Natural killer cell (primary cell): Measurements from ENCODE around the gene GLIS1. TPM values are rescaled to one million over a fixed set of nuclear protein-coding genes. Genes with fewer than 3 reads are reported as not detected.

ENCODE experiments used
- ATAC-seq, 3 donors: fragments of 150-1000 bp in 2 of 3; fragments of 200-7000 bp in 1 of 3; cut with Tn5 transposase; 1 replicate in 1 of 3; 2 replicates in 2 of 3; pipeline ENCODE4 v1.10.0; 2021; ENCODE audit warnings: mild to moderate bottlenecking in 2 of 3, moderate library complexity in 2 of 3
- DNase-seq, 2 donors: peaks; one replicate each; pipeline versions ENCODE4 v3.0.0 to v3.0.0-alpha.2; 2013 to 2021; ENCODE audit warnings: mixed read lengths in 1 of 2
- H3K27ac ChIP-seq: one replicate; pipeline ENCODE4 v1.5.1; 2013; ENCODE audit warnings: mild to moderate bottlenecking, low read length
- H3K27me3 ChIP-seq: one replicate; pipeline ENCODE4 v1.6.1; 2013; ENCODE audit warnings: low read length; ENCODE audit not compliant: control insufficient read depth, insufficient read depth
- H3K36me3 ChIP-seq: one replicate; pipeline ENCODE4 v1.6.1; 2013; ENCODE audit warnings: low read length; ENCODE audit not compliant: control insufficient read depth, insufficient read depth
- H3K4me1 ChIP-seq: one replicate; pipeline ENCODE4 v1.6.1; 2013; ENCODE audit warnings: low read length; ENCODE audit not compliant: control insufficient read depth, insufficient read depth
- H3K4me3 ChIP-seq: one replicate; pipeline ENCODE4 v1.5.1; 2013; ENCODE audit warnings: low read length
- H3K9me3 ChIP-seq: one replicate; pipeline ENCODE4 v1.6.1; 2013; ENCODE audit warnings: low read length; ENCODE audit not compliant: control insufficient read depth, insufficient read depth
- H3K27ac Mint-ChIP-seq, 2 donors: one replicate each; pipeline ENCODE4 v1.8.0; 2022; ENCODE audit warnings: mild to moderate bottlenecking in 2 of 2, mixed read lengths in 2 of 2, moderate library complexity in 1 of 2
- H3K27me3 Mint-ChIP-seq, 2 donors: one replicate each; pipeline ENCODE4 v1.8.0; 2022; ENCODE audit warnings: low read depth in 2 of 2, mixed read lengths in 2 of 2
- H3K36me3 Mint-ChIP-seq: one replicate; pipeline ENCODE4 v1.8.0; 2022; ENCODE audit warnings: mixed read lengths
- H3K4me1 Mint-ChIP-seq, 2 donors: one replicate each; pipeline ENCODE4 v1.8.0; 2022; ENCODE audit warnings: mixed read lengths in 2 of 2
- H3K4me3 Mint-ChIP-seq: one replicate; pipeline ENCODE4 v1.8.0; 2022; ENCODE audit warnings: mild to moderate bottlenecking, moderate library complexity, mixed read lengths
- H3K9me3 Mint-ChIP-seq, 2 donors: one replicate each; pipeline ENCODE4 v1.8.0; 2022; ENCODE audit warnings: mixed read lengths in 2 of 2
- WGBS: methylation state at CpG from one replicate; pipeline ENCODE4 v1.1.7; 2013; ENCODE audit warnings: missing lambda C conversion rate; ENCODE audit not compliant: insufficient coverage; 5-methylcytosine and 5-hydroxymethylcytosine counted together
- intact Hi-C: fragments of 100-400 bp; cut with micrococcal nuclease; formaldehyde crosslinking; loops from one replicate; pipeline ENCODE4 v1.14.2; 2022
- total RNA-seq, 4 donors: library from RNA; stranded (reverse); fragments of 120-200 nt in 1 of 4; gene quantifications; one replicate each; pipeline versions ENCODE4 v1.2.3 to v1.2.4, GENCODE V29; 2013 to 2022
- TF ChIP-seq, protein P1 (sequence below): fragments of 200-600 bp; IDR thresholded peaks from one replicate; pipeline ENCODE4 v1.8.0; 2022; ENCODE audit warnings: antibody characterized with exemption

Gene GLIS1
- total RNA-seq, 3 donors from 2014 or later (not counting 1 experiment from before 2014, with no cell fraction given), result not detected

DNA sequence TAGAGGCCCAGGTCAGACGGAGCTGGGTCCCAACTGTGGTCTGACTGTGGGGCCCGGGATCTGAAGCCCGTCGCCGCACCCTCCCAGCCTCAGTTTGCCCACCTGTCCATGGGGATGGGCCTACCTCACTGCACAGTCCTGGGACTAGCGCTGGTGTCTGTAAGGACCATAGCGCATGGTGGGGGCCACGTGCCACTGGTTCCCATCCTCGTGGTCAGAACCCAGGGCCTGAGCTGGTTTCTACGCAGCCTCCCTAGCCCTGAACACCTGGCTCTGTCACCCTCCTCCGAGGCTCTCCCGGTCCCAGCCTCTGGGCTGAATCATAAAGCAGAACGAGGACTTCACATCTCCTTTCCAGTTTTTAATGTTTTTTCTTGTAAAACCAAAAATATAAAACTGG, 233.1 kb downstream of the GLIS1 start:
- WGBS, result 87% methylated on average over 13 of the region's 13 CpGs
- H3K27ac Mint-ChIP-seq, result no peak overlapping the region

DNA sequence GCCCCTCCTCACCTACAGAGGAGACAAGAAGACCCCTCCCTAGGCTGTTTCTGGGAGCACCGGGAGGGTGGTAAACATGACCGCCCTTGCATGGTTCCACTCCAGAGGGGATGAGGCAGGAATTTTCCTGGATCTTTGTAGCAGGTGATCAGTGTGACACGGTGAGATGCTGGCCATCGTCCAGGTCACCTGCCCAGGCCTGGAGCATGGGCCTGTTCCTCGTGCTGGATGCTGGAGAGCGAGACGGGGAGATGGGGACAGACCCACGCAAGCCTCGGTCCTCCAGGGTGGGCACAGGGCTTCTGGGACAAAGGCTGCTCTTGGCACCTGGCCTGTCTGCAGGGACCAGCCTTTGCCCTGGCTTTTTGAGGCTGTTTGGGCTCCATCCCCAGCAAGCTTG, 233.6 kb downstream of the GLIS1 start:
- Histone ChIP-seq H3K4me1 (peaks cover 10% of the 10 kb centered on the region), H3K9me3 (no peaks in the 10 kb centered on the region), H3K27me3 (peaks cover 2% of the 10 kb centered on the region), H3K4me3 (no peak overlapping the region), H3K27ac (no peak overlapping the region), H3K36me3 (no peaks in the 10 kb centered on the region)
- Mint-ChIP-seq H3K4me3 (no peak overlapping the region), H3K36me3 (no peaks in the 10 kb centered on the region), H3K9me3 (no peaks in the 10 kb centered on the region), H3K27me3 (no peaks in the 10 kb centered on the region), H3K27ac (no peak overlapping the region), H3K4me1 (peaks cover 0 to 11% of the 10 kb centered on the region in 2 donors)
- no peak for ATAC-seq
- TF ChIP-seq, protein P1, sequence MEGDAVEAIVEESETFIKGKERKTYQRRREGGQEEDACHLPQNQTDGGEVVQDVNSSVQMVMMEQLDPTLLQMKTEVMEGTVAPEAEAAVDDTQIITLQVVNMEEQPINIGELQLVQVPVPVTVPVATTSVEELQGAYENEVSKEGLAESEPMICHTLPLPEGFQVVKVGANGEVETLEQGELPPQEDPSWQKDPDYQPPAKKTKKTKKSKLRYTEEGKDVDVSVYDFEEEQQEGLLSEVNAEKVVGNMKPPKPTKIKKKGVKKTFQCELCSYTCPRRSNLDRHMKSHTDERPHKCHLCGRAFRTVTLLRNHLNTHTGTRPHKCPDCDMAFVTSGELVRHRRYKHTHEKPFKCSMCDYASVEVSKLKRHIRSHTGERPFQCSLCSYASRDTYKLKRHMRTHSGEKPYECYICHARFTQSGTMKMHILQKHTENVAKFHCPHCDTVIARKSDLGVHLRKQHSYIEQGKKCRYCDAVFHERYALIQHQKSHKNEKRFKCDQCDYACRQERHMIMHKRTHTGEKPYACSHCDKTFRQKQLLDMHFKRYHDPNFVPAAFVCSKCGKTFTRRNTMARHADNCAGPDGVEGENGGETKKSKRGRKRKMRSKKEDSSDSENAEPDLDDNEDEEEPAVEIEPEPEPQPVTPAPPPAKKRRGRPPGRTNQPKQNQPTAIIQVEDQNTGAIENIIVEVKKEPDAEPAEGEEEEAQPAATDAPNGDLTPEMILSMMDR, result no peak
- 88% methylated on average over 9 of the region's 9 CpGs for WGBS
- intact Hi-C loops, result no loop called here
- DNase-seq, result no peak

More for the DNA sequence above, 233.1 kb downstream of the GLIS1 start:
- Mint-ChIP-seq H3K4me1 (peaks cover 0 to 11% of the 10 kb centered on the region in 2 donors), H3K27me3 (no peaks in the 10 kb centered on the region), H3K36me3 (no peaks in the 10 kb centered on the region), H3K4me3 (no peak overlapping the region), H3K9me3 (no peaks in the 10 kb centered on the region)
- no peaks in the 10 kb centered on the region for H3K9me3 ChIP-seq
- H3K27me3 ChIP-seq, result peaks cover 2% of the 10 kb centered on the region
- H3K27ac ChIP-seq, result no peak overlapping the region
- no peak for ATAC-seq
- DNase-seq, result no peak
- intact Hi-C loops, result no loop called here
- no peak overlapping the region for H3K4me3 ChIP-seq
- H3K4me1 ChIP-seq, result peaks cover 10% of the 10 kb centered on the region
- no peaks in the 10 kb centered on the region for H3K36me3 ChIP-seq
- TF ChIP-seq, protein P1, result no peak

DNA sequence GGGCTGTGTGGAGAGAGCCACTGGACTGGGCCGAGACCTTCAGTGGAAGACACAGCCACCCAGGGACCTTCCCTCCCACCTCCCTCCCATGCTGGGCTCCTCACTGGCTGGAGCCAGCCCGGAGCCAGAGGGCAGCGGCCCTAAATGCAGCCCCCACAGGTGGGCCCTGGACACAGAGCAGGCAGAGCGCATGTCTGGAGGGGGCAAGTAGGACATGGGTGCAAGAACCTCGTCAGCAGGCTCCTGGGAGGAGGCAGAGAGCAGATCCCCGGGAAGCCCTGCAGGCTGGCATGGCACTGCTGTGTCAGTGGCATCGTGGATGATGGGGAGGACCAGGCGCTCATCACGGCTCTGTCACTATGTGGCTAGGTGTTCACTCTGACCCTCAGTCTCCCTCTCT, 234.1 kb downstream of the GLIS1 start:
- intact Hi-C loops, result no loop called here
- WGBS, result 87% methylated on average over 8 of the region's 9 CpGs

More for the DNA sequence above, 234.1 kb downstream of the GLIS1 start:
- H3K4me3 Mint-ChIP-seq, result no peak overlapping the region
- H3K36me3 ChIP-seq, result no peaks in the 10 kb centered on the region
- no peak overlapping the region for H3K27ac ChIP-seq
- ATAC-seq (no peak), DNase-seq (no peak)
- no peak overlapping the region for H3K27ac Mint-ChIP-seq
- no peaks in the 10 kb centered on the region for H3K9me3 Mint-ChIP-seq
- peaks cover 2% of the 10 kb centered on the region for H3K27me3 ChIP-seq
- no peak overlapping the region for H3K4me3 ChIP-seq
- H3K27me3 Mint-ChIP-seq, result no peaks in the 10 kb centered on the region
- TF ChIP-seq, protein P1, result no peak
- no peaks in the 10 kb centered on the region for H3K36me3 Mint-ChIP-seq
- H3K9me3 ChIP-seq, result no peaks in the 10 kb centered on the region
- peaks cover 0 to 11% of the 10 kb centered on the region in 2 donors for H3K4me1 Mint-ChIP-seq
- H3K4me1 ChIP-seq, result peaks cover 10% of the 10 kb centered on the region
